HG02588 (cell line): Measurements from ENCODE around the gene MGAT5.

Experiments
- ATAC-seq: cut with Tn5 transposase; IDR thresholded peaks from one replicate; pipeline ENCODE4 v1.9.1; 2021; ENCODE audit warnings: mild to moderate bottlenecking, moderate library complexity; ENCODE audit not compliant: unreplicated experiment

MGAT5 gene

GRCh38 chr2:134252092-134252750 is 1.7 kb upstream of the MGAT5 start:
- no peak for ATAC-seq

- ATAC-seq: peak; percentile 66
Observed at GRCh38 chr2:134253117-134253704, 661 bp upstream of the MGAT5 start.

- no peak for ATAC-seq
Observed at GRCh38 chr2:134254824-134255223, 952 bp downstream of the MGAT5 start.

GRCh38 chr2:134256956-134257355 is 3.1 kb downstream of the MGAT5 start:
- no peak for ATAC-seq

- ATAC-seq: no peak
Observed at GRCh38 chr2:134257509-134257908, 3.6 kb downstream of the MGAT5 start.

GRCh38 chr2:134257965-134258683 is 4.3 kb downstream of the MGAT5 start:
- ATAC-seq: no peak

GRCh38 chr2:134258684-134259388 is 5.0 kb downstream of the MGAT5 start:
- no peak for ATAC-seq

- no peak for ATAC-seq
Observed at GRCh38 chr2:134259571-134259970, 5.7 kb downstream of the MGAT5 start.

GRCh38 chr2:134259994-134260393 is 6.1 kb downstream of the MGAT5 start:
- no peak for ATAC-seq

- no peak for ATAC-seq
Observed at GRCh38 chr2:134260713-134261112, 6.8 kb downstream of the MGAT5 start.

GRCh38 chr2:134261398-134262131 is 7.7 kb downstream of the MGAT5 start:
- peak; percentile 52 for ATAC-seq

- peak; percentile 46 for ATAC-seq
Observed at GRCh38 chr2:134262684-134263083, 8.8 kb downstream of the MGAT5 start.

GRCh38 chr2:134268265-134268664 is 14.4 kb downstream of the MGAT5 start:
- ATAC-seq: no peak

- ATAC-seq: no peak
Observed at GRCh38 chr2:134269230-134269629, 15.4 kb downstream of the MGAT5 start.

GRCh38 chr2:134269972-134270735 is 16.3 kb downstream of the MGAT5 start:
- ATAC-seq: no peak

GRCh38 chr2:134271758-134272157 is 17.9 kb downstream of the MGAT5 start:
- ATAC-seq: no peak

GRCh38 chr2:134272806-134273205 is 18.9 kb downstream of the MGAT5 start:
- ATAC-seq: no peak

GRCh38 chr2:134273256-134273983 is 19.5 kb downstream of the MGAT5 start:
- no peak for ATAC-seq

- no peak for ATAC-seq
Observed at GRCh38 chr2:134274121-134274520, 20.2 kb downstream of the MGAT5 start.
